ENCODE results near the gene CAB39.

Gene CAB39

GRCh38 chr2:230712443-230713330 lies at the start of gene CAB39:
Gene CAB39 (plus strand): TSS chr2:230712842. CDS start chr2:230760002, 47,160 bp downstream.
- peak; percentile 76 for DNase-seq (ENCODE audit: low read depth)

- no peak for DNase-seq (ENCODE audit: low read depth)
Measured at GRCh38 chr2:230664128-230664527, 48.5 kb upstream of the CAB39 start.

GRCh38 chr2:230664844-230665243 lies 47.8 kb upstream of the CAB39 start:
- DNase-seq (ENCODE audit: low read depth): no peak

GRCh38 chr2:230665263-230665691 lies 47.4 kb upstream of the CAB39 start:
- DNase-seq (ENCODE audit: low read depth): no peak

- no peak for DNase-seq (ENCODE audit: low read depth)
Measured at GRCh38 chr2:230666446-230666845, 46.2 kb upstream of the CAB39 start.

- peak; percentile 35 for DNase-seq (ENCODE audit: low read depth)
Measured at GRCh38 chr2:230666885-230667712, 45.5 kb upstream of the CAB39 start.

GRCh38 chr2:230668184-230668938 lies 44.3 kb upstream of the CAB39 start:
- DNase-seq (ENCODE audit: low read depth): no peak

- no peak for DNase-seq (ENCODE audit: low read depth)
Measured at GRCh38 chr2:230668939-230669303, 43.7 kb upstream of the CAB39 start.

- no peak for DNase-seq (ENCODE audit: low read depth)
Measured at GRCh38 chr2:230669386-230669950, 43.2 kb upstream of the CAB39 start.

GRCh38 chr2:230671117-230671516 lies 41.5 kb upstream of the CAB39 start:
- DNase-seq (ENCODE audit: low read depth): peak; percentile 44

GRCh38 chr2:230672836-230673235 lies 39.8 kb upstream of the CAB39 start:
- DNase-seq (ENCODE audit: low read depth): no peak

GRCh38 chr2:230674401-230674800 lies 38.2 kb upstream of the CAB39 start:
- no peak for DNase-seq (ENCODE audit: low read depth)

GRCh38 chr2:230674966-230675672 lies 37.5 kb upstream of the CAB39 start:
- no peak for DNase-seq (ENCODE audit: low read depth)

- DNase-seq (ENCODE audit: low read depth): no peak
Measured at GRCh38 chr2:230676546-230676945, 36.1 kb upstream of the CAB39 start.

GRCh38 chr2:230677201-230677946 lies 35.3 kb upstream of the CAB39 start:
- DNase-seq (ENCODE audit: low read depth): no peak

GRCh38 chr2:230678018-230678417 lies 34.6 kb upstream of the CAB39 start:
- no peak for DNase-seq (ENCODE audit: low read depth)

- DNase-seq (ENCODE audit: low read depth): no peak
Measured at GRCh38 chr2:230678451-230678850, 34.2 kb upstream of the CAB39 start.

GRCh38 chr2:230680463-230681170 lies 32.0 kb upstream of the CAB39 start:
- DNase-seq (ENCODE audit: low read depth): no peak

- DNase-seq (ENCODE audit: low read depth): no peak
Measured at GRCh38 chr2:230681171-230681545, 31.5 kb upstream of the CAB39 start.

GRCh38 chr2:230682546-230682945 lies 30.1 kb upstream of the CAB39 start:
- no peak for DNase-seq (ENCODE audit: low read depth)
